KG1 (cell line): Measurements from ENCODE around the gene CASP3.
"Not testable (repeated sequence)": the region's sequence is repeated elsewhere in the genome, so short reads cannot be mapped to it uniquely, and the experiment has no call there.

Source experiments
- DNase-seq: peaks from one replicate; lab custom pipeline; 2025; lab: John Stamatoyannopoulos, UW

CASP3 gene

GRCh38 chr4:184664445-184665210, 15.4 kb upstream of the CASP3 start:
- DNase-seq: no peak

- DNase-seq: no peak
These were observed 13.0 kb upstream of the CASP3 start for GRCh38 chr4:184662236-184662635.

- DNase-seq: no peak
These were observed 11.7 kb upstream of the CASP3 start for GRCh38 chr4:184660978-184661377.

GRCh38 chr4:184657820-184658219, 8.6 kb upstream of the CASP3 start:
- not testable (repeated sequence) for DNase-seq

GRCh38 chr4:184657144-184657543, 7.9 kb upstream of the CASP3 start:
- DNase-seq: no peak

- DNase-seq: no peak
These were observed 6.9 kb upstream of the CASP3 start for GRCh38 chr4:184655889-184656869.

- DNase-seq: no peak
These were observed 4.4 kb upstream of the CASP3 start for GRCh38 chr4:184653650-184654049.

- DNase-seq: not testable (repeated sequence)
These were observed 3.4 kb upstream of the CASP3 start for GRCh38 chr4:184652681-184653080.

- DNase-seq: no peak
These were observed 2.7 kb upstream of the CASP3 start for GRCh38 chr4:184651899-184652298.

GRCh38 chr4:184649971-184650855, 966 bp upstream of the CASP3 start:
- DNase-seq: no peak

- no peak for DNase-seq
These were observed 778 bp downstream of the CASP3 start for GRCh38 chr4:184648313-184649025.

- no peak for DNase-seq
These were observed 1.3 kb downstream of the CASP3 start for GRCh38 chr4:184648054-184648312.

GRCh38 chr4:184647266-184648053, 1.8 kb downstream of the CASP3 start:
- DNase-seq: no peak

- no peak for DNase-seq
These were observed 3.2 kb downstream of the CASP3 start for GRCh38 chr4:184645904-184646610.

GRCh38 chr4:184644553-184645307, 4.5 kb downstream of the CASP3 start:
- no peak for DNase-seq

GRCh38 chr4:184643731-184644130, 5.5 kb downstream of the CASP3 start:
- no peak for DNase-seq

- no peak for DNase-seq
These were observed 7.8 kb downstream of the CASP3 start for GRCh38 chr4:184641451-184641850.

- no peak for DNase-seq
These were observed 8.2 kb downstream of the CASP3 start for GRCh38 chr4:184641022-184641421.

- DNase-seq: no peak
These were observed 12.3 kb downstream of the CASP3 start for GRCh38 chr4:184636897-184637296.
